NCI-H2227 (cell line): ENCODE measurements around the gene IL6.
"Not testable (repeated sequence)": the region's sequence is repeated elsewhere in the genome, so short reads cannot be mapped to it uniquely, and the experiment has no call there.

Experiments
- DNase-seq: peaks from one replicate; lab custom pipeline; 2025; ENCODE audit not compliant: unreplicated experiment; lab: John Stamatoyannopoulos, UW

IL6 gene

GRCh38 chr7:22703978-22704610, 22.9 kb upstream of the IL6 start:
- not testable (repeated sequence) for DNase-seq

DNA sequence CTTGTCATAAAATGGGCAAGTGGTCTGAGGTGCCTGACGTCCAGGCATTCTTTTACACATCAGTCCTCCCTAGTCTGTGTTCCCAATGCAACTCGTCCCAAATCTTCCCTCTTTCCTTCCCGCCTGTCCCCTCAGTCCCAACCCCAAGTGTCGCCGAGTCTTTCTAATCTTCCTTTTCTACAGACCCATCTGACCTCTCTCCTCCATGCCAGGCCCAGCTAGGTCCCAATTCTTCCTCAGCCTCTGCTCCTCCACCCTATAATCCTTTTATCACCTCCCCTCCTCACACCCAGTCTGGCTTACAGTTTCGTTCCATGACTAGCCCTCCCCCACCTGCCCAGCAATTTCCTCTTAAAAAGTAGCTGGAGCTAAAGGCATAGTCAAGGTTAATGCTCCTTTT, 22.3 kb upstream of the IL6 start:
- not testable (repeated sequence) for DNase-seq

DNA sequence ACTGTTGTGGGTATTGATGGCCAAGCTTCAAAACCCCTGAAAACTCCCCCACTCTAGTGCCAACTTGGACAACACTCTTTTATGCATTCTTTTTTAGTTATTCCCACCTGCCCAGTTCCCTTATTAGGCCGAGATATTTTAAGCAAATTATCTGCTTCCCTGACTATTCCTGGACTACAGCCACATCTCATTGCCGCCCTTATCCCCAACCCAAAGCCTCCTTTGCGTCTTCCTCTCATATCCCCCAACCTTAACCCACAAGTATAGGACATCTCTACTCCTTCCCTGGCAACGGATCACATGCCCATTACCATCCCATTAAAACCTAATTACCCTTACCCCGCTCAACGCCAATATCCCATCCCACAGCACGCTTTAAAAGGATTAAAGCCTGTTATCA, 21.1 kb upstream of the IL6 start:
- DNase-seq = not testable (repeated sequence)

DNA sequence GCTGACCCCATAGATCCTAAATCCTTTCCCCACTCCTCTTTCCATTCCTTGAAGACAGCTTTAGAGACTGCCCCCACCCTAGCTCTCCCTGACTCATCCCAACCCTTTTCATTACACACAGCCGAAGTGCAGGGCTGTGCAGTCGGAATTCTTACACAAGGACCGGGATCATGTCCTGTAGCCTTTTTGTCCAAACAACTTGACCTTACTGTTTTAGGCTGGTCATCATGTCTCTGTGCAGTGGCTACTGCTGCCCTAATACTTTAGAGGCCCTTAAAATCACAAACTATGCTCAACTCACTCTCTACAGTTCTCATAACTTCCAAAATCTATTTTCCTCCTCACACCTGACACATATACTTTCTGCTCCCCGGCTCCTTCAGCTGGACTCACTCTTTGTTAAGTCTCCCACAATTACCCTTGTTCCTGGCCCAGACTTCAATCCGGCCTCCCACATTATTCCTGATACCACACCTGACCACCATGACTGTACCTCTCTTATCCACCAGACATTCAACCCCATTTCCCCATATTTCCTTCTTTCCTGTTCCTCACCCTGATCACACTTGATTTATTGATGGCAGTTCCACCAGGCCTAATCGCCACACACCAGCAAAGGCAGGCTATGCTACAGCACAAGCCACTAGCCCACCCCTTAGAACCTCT, 19.8 kb upstream of the IL6 start:
- not testable (repeated sequence) for DNase-seq

DNA sequence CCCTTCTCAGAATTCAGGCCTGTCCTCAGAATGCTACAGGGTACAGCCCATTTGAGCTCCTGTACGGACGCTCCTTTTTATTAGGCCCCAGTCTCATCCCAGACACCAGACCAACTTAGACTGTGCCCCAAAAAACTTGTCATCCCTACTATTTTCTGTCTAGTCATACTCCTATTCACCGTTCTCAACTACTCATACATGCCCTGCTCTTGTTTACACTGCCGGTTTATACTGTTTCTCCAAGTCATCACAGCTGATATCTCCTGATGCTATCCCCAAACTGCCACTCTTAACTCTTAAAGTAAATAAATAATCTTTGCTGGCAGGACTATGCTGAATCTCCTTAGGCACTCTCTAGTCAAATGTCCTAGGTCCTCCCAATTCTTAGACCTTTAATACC, 18.8 kb upstream of the IL6 start:
- not testable (repeated sequence) for DNase-seq

DNA sequence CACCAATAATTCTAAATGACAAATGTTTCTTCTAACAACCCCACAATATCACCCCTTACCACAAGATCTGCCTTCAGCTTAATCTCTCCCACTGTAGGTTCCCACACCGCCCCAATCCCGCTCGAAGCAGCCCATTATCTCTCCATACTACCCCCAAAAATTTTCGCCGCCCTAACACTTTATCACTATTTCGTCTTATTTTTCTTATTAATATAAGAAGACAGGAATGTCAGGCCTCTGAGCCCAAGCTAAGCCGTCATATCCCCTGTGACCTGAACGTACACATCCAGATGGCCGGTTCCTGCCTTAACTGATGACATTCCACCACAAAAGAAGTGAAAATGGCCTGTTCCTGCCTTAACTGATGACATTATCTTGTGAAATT, 18.3 kb upstream of the IL6 start:
- not testable (repeated sequence) for DNase-seq

GRCh38 chr7:22709062-22709829, 17.8 kb upstream of the IL6 start:
- not testable (repeated sequence) for DNase-seq

- DNase-seq = no peak
These were observed 17.1 kb upstream of the IL6 start for GRCh38 chr7:22709857-22710256.

DNA sequence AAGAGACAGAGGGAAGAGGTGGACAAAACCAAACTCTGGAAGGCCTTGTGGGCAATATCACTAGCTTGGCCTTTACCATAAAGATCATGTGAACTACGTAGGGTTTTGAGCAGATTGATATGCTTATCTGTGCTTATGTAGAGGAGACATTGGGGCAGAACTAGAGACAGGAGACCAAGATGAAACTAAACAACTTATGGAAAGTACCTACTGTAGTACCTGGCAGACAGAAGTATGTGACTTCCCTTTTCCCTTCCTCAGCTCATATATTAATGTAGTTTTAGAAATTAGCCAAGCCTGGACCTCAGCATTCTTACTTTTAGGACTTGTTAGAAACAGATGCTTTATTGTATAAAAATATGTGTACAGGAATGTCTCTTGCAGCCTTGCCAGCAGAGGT, 14.0 kb upstream of the IL6 start:
- no peak for DNase-seq

DNA sequence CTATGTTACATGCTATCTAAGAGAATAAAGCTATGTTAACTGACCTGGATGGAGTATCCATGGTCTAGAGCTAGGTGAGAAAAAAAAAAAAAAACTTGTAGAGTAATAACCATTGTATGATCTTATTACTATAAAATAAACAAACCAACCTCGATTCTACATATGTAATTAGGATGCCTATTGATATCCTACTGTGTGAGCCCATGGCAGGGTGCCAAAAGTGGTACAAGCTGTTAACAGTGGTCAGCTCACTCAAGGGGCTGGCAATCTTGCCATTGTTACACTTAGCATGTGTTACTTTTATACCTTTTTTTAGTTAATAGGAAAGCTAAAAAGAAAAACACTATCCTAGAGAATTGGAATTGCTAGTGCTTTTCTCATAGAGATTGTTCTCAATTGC, 13.5 kb upstream of the IL6 start:
- DNase-seq = no peak

- no peak for DNase-seq
These were observed 11.0 kb upstream of the IL6 start for GRCh38 chr7:22715969-22716368.

DNA sequence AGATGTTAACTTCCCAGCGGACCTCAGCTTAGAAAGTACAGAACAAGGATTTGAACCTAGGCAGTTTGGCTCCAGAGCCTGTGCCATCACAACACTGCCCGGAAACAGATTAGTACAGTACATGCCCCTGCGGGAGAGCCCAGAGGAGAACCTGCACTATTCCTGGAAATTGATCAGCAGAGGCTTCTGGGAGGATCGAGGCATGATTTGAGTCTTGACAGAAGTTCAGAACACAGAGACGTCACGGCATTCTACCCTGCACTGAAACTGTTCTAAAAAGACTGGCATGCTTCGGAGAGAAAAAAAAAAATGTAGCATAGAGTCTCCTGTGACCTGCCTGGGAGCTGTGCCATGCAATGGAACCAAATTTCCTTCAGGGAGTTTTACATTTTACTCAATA, 9.2 kb upstream of the IL6 start:
- DNase-seq = no peak

- DNase-seq = no peak
These were observed 8.7 kb upstream of the IL6 start for GRCh38 chr7:22718200-22718711.

- no peak for DNase-seq
These were observed 8.0 kb upstream of the IL6 start for GRCh38 chr7:22718911-22719420.

DNA sequence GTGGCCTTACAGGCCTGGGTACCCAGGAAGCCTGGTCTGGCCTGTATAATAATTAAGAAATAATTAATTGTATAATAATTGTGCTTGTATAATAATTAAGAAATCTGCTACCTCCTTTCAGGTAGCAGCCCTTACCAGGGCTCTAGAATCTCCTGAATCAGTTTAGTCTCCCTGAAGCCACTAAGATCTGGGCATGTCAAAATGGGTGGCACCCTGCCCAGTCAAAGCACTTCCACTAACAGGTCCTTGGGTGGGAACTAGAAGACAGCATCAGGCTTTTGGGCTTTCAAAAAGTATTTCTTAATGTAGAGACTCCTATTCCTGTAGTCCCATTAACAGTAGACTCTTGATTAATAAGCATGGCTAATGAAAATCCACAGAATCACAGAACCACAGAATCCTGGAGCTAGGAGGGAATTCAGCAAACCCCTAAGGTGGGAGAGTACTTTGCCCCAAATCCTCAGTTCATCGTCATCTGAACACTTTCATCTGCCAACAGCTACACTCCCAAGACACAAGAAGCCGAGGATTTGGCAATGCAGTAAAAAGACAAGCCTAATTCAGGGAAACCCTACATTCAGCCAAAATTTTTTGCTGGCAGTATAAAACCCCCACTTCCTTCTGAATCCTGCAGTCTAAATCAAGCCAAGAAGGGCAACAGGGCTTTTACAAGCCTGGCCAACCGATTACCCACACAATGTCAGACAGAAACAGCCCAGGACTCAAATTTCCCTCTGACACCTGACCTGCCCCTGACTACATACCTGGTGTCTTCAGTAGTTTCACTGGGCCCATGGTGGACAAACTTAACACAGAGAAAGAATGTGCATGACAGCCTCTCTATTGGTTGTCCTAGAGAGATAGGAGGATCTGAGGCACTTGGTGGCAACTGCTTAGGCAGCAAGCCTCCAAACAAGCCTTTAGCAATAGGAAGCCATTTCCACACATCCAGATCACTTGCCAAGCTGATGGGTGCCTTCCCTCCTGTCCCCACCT, 5.9 kb upstream of the IL6 start:
- no peak for DNase-seq

- no peak for DNase-seq
These were observed 4.3 kb upstream of the IL6 start for GRCh38 chr7:22722536-22723180.

DNA sequence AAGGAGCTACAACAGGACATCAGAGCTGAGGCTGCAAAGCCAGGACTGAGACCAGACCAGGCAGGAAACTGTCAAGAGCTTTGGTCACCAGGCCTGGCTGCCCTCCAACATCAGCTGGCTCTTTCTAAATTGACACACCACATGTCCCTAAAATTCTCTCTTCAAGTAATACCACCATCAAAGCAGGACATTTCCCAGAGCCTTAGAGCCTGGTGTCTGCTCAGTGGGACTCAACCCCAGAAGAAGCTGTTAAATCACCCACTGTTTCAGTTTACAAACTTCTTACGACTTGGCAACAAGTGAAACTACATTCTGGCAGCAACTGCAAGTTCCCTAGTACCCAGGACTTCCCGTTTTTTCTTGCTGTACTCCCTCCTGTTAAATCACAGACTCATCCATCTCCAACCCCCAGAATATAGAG, 3.8 kb upstream of the IL6 start:
- no peak for DNase-seq

GRCh38 chr7:22723637-22724036, 3.4 kb upstream of the IL6 start:
- no peak for DNase-seq

GRCh38 chr7:22724861-22725260, 2.1 kb upstream of the IL6 start:
- DNase-seq = no peak

DNA sequence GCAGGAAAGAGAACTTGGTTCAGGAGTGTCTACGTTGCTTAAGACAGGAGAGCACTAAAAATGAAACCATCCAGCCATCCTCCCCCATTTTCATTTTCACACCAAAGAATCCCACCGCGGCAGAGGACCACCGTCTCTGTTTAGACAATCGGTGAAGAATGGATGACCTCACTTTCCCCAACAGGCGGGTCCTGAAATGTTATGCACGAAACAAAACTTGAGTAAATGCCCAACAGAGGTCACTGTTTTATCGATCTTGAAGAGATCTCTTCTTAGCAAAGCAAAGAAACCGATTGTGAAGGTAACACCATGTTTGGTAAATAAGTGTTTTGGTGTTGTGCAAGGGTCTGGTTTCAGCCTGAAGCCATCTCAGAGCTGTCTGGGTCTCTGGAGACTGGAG, 1.4 kb upstream of the IL6 start:
- no peak for DNase-seq
